Globus pallidus (tissue), 1 donor: ENCODE measurements around the gene REEP3.
A peak's percentile ranks its signal among the peaks of the same experiment; 100 is the strongest.
"Not testable (repeated sequence)": the region's sequence is repeated elsewhere in the genome, so short reads cannot be mapped to it uniquely, and the experiment has no call there.

ENCODE experiments used
- DNase-seq: peaks from one replicate; pipeline ENCODE4 v3.0.0-alpha.2; 2015; ENCODE audit warnings: low spot score

The REEP3 gene

GRCh38 chr10:63549810-63550209 lies 28.6 kb downstream of the REEP3 start:
- no peak for DNase-seq

- DNase-seq, result peak; percentile 35
Measured at GRCh38 chr10:63553031-63553430, 31.8 kb downstream of the REEP3 start.

GRCh38 chr10:63553473-63553872 lies 32.3 kb downstream of the REEP3 start:
- no peak for DNase-seq

- no peak for DNase-seq
Measured at GRCh38 chr10:63554657-63555056, 33.5 kb downstream of the REEP3 start.

GRCh38 chr10:63555330-63555729 lies 34.1 kb downstream of the REEP3 start:
- DNase-seq, result no peak

GRCh38 chr10:63558132-63558784 lies 37.1 kb downstream of the REEP3 start:
- DNase-seq, result no peak

- DNase-seq, result no peak
Measured at GRCh38 chr10:63561341-63561740, 40.1 kb downstream of the REEP3 start.

- DNase-seq, result no peak
Measured at GRCh38 chr10:63562391-63562790, 41.2 kb downstream of the REEP3 start.

GRCh38 chr10:63562857-63563256 lies 41.7 kb downstream of the REEP3 start:
- DNase-seq, result no peak

GRCh38 chr10:63563623-63564022 lies 42.4 kb downstream of the REEP3 start:
- DNase-seq, result no peak

GRCh38 chr10:63564731-63565130 lies 43.5 kb downstream of the REEP3 start:
- DNase-seq, result not testable (repeated sequence)

GRCh38 chr10:63573068-63573697 lies 52.0 kb downstream of the REEP3 start:
- peak; percentile 41 for DNase-seq

- DNase-seq, result no peak
Measured at GRCh38 chr10:63574011-63574410, 52.8 kb downstream of the REEP3 start.

GRCh38 chr10:63576501-63576900 lies 55.3 kb downstream of the REEP3 start:
- DNase-seq, result no peak

- DNase-seq, result no peak
Measured at GRCh38 chr10:63578501-63578900, 57.3 kb downstream of the REEP3 start.

GRCh38 chr10:63579371-63580014 lies 58.3 kb downstream of the REEP3 start:
- no peak for DNase-seq

GRCh38 chr10:63582690-63583089 lies 61.5 kb downstream of the REEP3 start:
- no peak for DNase-seq

GRCh38 chr10:63583397-63583796 lies 62.2 kb downstream of the REEP3 start:
- no peak for DNase-seq

GRCh38 chr10:63583909-63584724 lies 62.9 kb downstream of the REEP3 start:
- no peak for DNase-seq

- no peak for DNase-seq
Measured at GRCh38 chr10:63584725-63585035, 63.5 kb downstream of the REEP3 start.

- no peak for DNase-seq
Measured at GRCh38 chr10:63585041-63585440, 63.8 kb downstream of the REEP3 start.

- no peak for DNase-seq
Measured at GRCh38 chr10:63586043-63586442, 64.8 kb downstream of the REEP3 start.

GRCh38 chr10:63587191-63587590 lies 66.0 kb downstream of the REEP3 start:
- no peak for DNase-seq
